GM06990 (cell line): ENCODE measurements around the gene SLCO6A1.
"Not testable (repeated sequence)": the region's sequence is repeated elsewhere in the genome, so short reads cannot be mapped to it uniquely, and the experiment has no call there.

Experiments used
- DNase-seq: peaks from one replicate; pipeline ENCODE4 v3.0.0-alpha.2; 2011; ENCODE audit not compliant: insufficient read length; ENCODE audit errors: extremely low read depth
- H3K27me3 ChIP-seq: replicated peaks from 2 replicates; pipeline ENCODE4 v1.6.0; 2011; ENCODE audit warnings: low read length; ENCODE audit not compliant: control insufficient read depth, insufficient read depth
- H3K36me3 ChIP-seq: 2 replicates; pipeline ENCODE4 v1.5.1; 2011; ENCODE audit warnings: low read length; ENCODE audit not compliant: control insufficient read depth, insufficient read depth
- H3K4me3 ChIP-seq: replicated peaks from 2 replicates; pipeline ENCODE4 v1.5.1; 2011; ENCODE audit warnings: low read depth, mild to moderate bottlenecking, control low read depth, low read length
- TF ChIP-seq, protein P1 (sequence below): IDR thresholded peaks from 2 replicates; pipeline ENCODE4 v1.5.1; 2011; ENCODE audit warnings: low read length, control low read depth, mild to moderate bottlenecking, inconsistent platforms; ENCODE audit not compliant: insufficient read depth, poor library complexity, severe bottlenecking

Gene SLCO6A1

DNA sequence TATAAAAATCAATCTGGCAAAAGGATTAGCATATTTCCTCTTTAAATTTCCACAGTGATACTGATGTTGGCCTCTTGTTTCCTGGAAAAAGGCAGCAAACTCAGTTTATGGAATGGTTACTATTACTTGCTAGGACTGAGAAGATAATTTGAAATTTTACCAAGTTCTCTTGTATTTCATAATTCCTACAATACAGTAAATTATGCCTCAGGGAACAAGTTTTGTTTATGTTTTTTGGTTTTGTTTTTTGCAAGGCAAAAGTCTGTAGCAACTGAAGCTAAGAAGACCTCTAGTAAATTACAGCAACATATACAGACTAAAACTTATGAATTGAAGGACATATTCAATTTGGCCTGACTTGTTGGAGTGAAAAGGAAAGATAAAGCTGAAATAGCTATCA is 30.2 kb upstream of the SLCO6A1 start:
- Histone ChIP-seq H3K36me3 (no peaks in the 10 kb centered on the region), H3K27me3 (no peaks in the 10 kb centered on the region), H3K4me3 (no peak overlapping the region)
- TF ChIP-seq, protein P1, sequence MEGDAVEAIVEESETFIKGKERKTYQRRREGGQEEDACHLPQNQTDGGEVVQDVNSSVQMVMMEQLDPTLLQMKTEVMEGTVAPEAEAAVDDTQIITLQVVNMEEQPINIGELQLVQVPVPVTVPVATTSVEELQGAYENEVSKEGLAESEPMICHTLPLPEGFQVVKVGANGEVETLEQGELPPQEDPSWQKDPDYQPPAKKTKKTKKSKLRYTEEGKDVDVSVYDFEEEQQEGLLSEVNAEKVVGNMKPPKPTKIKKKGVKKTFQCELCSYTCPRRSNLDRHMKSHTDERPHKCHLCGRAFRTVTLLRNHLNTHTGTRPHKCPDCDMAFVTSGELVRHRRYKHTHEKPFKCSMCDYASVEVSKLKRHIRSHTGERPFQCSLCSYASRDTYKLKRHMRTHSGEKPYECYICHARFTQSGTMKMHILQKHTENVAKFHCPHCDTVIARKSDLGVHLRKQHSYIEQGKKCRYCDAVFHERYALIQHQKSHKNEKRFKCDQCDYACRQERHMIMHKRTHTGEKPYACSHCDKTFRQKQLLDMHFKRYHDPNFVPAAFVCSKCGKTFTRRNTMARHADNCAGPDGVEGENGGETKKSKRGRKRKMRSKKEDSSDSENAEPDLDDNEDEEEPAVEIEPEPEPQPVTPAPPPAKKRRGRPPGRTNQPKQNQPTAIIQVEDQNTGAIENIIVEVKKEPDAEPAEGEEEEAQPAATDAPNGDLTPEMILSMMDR = no peak
- DNase-seq = no peak

DNA sequence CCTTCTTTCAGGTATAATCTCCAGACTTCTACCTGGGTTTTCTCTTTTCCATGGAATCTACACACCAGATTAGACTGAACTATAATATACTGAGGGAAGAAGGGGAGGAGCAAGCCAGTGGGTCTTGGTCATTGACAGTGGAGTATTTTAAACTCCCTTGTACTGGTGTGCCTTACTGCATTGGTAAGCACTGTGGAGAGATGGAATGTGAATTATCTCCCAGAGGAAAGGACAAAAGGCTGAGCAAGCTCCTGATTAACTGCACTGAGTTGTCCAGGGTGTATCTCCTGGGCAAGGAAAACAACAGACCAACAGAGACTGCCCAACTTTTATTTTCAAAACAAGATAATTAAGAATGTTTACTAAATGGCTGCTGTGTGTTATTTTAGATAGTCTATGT is 29.8 kb upstream of the SLCO6A1 start:
- no peak for DNase-seq
- Histone ChIP-seq H3K4me3 (no peak overlapping the region), H3K36me3 (no peaks in the 10 kb centered on the region), H3K27me3 (no peaks in the 10 kb centered on the region)
- TF ChIP-seq, protein P1 = no peak

DNA sequence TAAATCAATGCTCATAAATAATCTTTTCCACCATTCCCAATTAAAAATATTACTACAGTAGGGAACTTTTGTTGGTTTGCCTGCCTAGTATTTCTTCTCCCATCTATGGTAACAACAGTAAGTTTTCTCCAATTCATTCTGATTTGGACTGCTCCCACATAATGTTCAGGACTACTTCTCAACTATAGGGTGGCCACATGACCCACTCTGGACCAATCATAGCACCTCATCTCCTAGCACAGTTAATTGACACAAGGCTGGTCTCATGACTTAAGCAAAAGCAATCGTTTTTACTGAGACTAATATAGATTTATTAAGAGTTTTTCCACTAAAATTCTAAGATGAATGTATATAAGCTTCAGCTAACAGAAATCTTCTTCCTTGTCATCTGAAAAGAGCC is 28.7 kb upstream of the SLCO6A1 start:
- no peaks in the 10 kb centered on the region for H3K36me3 ChIP-seq
- H3K4me3 ChIP-seq = no peak overlapping the region
- no peak for DNase-seq
- no peaks in the 10 kb centered on the region for H3K27me3 ChIP-seq
- TF ChIP-seq, protein P1 = no peak

DNA sequence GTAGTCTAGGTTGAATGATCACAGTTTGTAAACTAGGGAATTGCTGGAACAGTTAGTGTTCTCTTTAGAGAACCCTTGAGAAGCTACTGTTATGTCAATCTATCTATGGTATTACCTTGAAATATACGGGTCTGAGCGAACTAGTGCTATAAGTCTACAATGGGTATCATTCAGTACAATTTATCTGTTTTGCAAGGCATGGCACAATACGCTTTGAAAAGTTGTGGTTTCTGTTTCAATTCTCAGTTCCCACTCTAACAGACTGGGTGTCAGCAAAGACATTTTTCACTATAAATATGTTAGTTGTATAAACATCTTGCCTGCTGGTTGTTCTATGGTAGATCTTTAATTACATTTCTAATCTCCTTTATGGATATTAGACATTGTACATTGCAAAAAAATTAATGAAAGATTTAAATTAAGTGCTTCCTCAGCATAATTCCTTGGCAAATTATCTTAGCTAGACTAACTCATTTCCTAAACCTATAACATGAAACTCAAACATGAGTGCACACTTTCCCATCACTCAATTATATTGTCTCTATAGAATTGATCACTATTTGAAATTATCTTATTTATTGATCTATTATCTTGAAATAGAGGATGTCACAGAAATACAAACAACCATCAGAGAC is 24.9 kb upstream of the SLCO6A1 start:
- H3K36me3 ChIP-seq = no peaks in the 10 kb centered on the region
- no peaks in the 10 kb centered on the region for H3K27me3 ChIP-seq
- no peak overlapping the region for H3K4me3 ChIP-seq
- DNase-seq = no peak
- TF ChIP-seq, protein P1 = no peak

DNA sequence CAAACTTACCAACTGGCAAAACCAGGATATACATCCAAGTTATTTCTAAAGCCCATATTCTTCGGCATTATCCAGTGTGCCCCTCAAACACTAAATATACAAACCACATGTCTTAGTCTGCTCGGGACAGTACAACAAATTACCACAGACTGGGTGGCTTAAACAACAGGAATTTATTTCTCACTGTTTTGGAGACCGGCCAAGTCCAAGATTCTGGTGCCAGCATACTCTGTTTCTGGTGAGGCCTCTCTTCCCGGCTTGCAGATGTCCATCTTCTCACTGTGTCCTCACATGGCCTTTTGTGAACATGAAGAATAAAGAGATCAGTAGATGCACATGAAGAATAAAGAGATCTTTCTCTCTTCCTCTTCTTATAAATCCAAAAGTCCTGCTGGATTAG is 12.9 kb upstream of the SLCO6A1 start:
- no peak for DNase-seq
- H3K4me3 ChIP-seq = no peak overlapping the region
- TF ChIP-seq, protein P1 = no peak

DNA sequence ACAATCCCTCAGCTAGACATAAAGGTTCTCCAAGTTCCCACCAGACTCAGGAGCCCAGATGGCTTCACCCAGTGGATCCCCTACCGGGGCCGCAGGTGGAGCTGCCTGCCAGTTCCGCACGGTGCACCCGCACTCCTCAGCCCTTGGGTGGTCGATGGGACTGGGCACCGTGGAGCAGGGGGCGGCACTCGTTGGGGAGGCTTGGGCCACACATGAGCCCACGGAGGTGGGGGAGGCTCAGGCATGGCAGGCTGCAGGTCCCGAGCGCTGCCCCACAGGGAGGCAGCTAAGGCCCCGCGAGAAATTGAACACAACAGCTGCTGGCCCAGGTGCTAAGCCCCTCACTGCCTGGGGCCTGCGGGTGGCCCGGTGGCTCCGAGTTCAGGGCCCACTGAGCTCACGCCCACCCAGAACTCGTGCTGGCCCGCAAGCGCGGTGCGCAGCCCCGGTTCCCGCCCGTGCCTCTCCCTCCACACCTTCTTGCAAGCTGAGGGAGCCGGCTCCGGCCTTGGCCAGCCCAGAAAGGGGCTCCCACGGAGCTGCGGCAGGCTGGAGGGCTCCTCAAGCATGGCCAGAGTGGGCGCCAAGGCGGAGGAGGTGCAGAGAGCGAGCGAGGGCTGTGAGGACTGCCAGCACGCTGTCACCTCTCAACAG is 7.4 kb downstream of the SLCO6A1 start:
- not testable (repeated sequence) for H3K27me3 ChIP-seq, H3K36me3 ChIP-seq, H3K4me3 ChIP-seq, DNase-seq

More for the DNA sequence above, 12.9 kb upstream of the SLCO6A1 start:
- no peaks in the 10 kb centered on the region for H3K27me3 ChIP-seq
- H3K36me3 ChIP-seq = no peaks in the 10 kb centered on the region
